Smooth muscle cell of bladder (primary cell): Measurements from ENCODE around the gene MLYCD. TPM values are rescaled to one million over a fixed set of nuclear protein-coding genes. Genes with fewer than 3 reads are reported as not detected.

Experiments
- total RNA-seq: library from RNA; depleted of rRNA; stranded (reverse); fragments of >200 nt; gene quantifications from 2 replicates; pipeline ENCODE4 v1.2.3, GENCODE V29; 2014

The MLYCD gene
- total RNA-seq, result 3.3 and 4.6 TPM in 2 replicates

GRCh38 chr16:83898463-83899271 is at the start of gene MLYCD:
TSS of gene MLYCD (plus strand) at chr16:83899115. CDS start at chr16:83899145, 30 bp downstream.

GRCh38 chr16:83952940-83953795 is 54.3 kb downstream of the MLYCD start, which contains the start of gene OSGIN1:
TSS of gene OSGIN1 (plus strand) at chr16:83953240. CDS start at chr16:83957672, 4,432 bp downstream.

GRCh38 chr16:83967838-83968305 is 69.0 kb downstream of the MLYCD start, which contains the start of gene NECAB2:
TSS of gene NECAB2 (plus strand) at chr16:83968244. CDS start at chr16:83968649, 405 bp downstream.

Other genes with a start within 250 kb of the MLYCD start
- 133 and 153 TPM in 2 replicates for gene HSBP1, start 91.1 kb upstream of the MLYCD start, total RNA-seq
- gene OSGIN1, start 54.1 kb downstream of the MLYCD start, total RNA-seq, result 1.7 and 2.5 TPM in 2 replicates
- gene NECAB2, start 69.1 kb downstream of the MLYCD start, total RNA-seq, result 0.14 and 0.18 TPM in 2 replicates
- not detected in 2 replicates for gene SLC38A8, start 143.7 kb downstream of the MLYCD start, total RNA-seq
- gene MBTPS1, start 217.8 kb downstream of the MLYCD start, total RNA-seq, result 114 and 150 TPM in 2 replicates
- 16.2 and 20.8 TPM in 2 replicates for gene HSDL1, start 246.1 kb downstream of the MLYCD start, total RNA-seq
- not detected in 2 replicates for gene DNAAF1, start 246.2 kb downstream of the MLYCD start, total RNA-seq